Fibroblast of skin of left quadriceps (primary cell): ENCODE measurements around the gene TBL1X.

ENCODE experiments used
- DNase-seq, 2 experiments: peaks; one replicate each; pipeline ENCODE4 v3.0.0-alpha.2; 2013; ENCODE audit warnings: low read depth in 2 of 2

The TBL1X gene

GRCh38 chrX:9664224-9664623, 199.4 kb downstream of the TBL1X start:
- no peak for DNase-seq

GRCh38 chrX:9665113-9665512, 200.3 kb downstream of the TBL1X start:
- DNase-seq: no peak

GRCh38 chrX:9668537-9668936, 203.7 kb downstream of the TBL1X start:
- DNase-seq: peak in 1 of 2 experiments; percentile 31

- no peak for DNase-seq
Measured at GRCh38 chrX:9670136-9670814, 205.4 kb downstream of the TBL1X start.

GRCh38 chrX:9671998-9672397, 207.1 kb downstream of the TBL1X start:
- DNase-seq: no peak

GRCh38 chrX:9676306-9676705, 211.4 kb downstream of the TBL1X start:
- no peak for DNase-seq

GRCh38 chrX:9676738-9677097, 211.9 kb downstream of the TBL1X start:
- DNase-seq: no peak

GRCh38 chrX:9677098-9677739, 212.4 kb downstream of the TBL1X start:
- DNase-seq: no peak

- no peak for DNase-seq
Measured at GRCh38 chrX:9678215-9678965, 213.5 kb downstream of the TBL1X start.

- DNase-seq: no peak
Measured at GRCh38 chrX:9681011-9681410, 216.2 kb downstream of the TBL1X start.

- DNase-seq: no peak
Measured at GRCh38 chrX:9681422-9681821, 216.6 kb downstream of the TBL1X start.

- DNase-seq: no peak
Measured at GRCh38 chrX:9682456-9682855, 217.6 kb downstream of the TBL1X start.

- DNase-seq: no peak
Measured at GRCh38 chrX:9682861-9683260, 218.0 kb downstream of the TBL1X start.

- DNase-seq: no peak
Measured at GRCh38 chrX:9683350-9683749, 218.5 kb downstream of the TBL1X start.

- no peak for DNase-seq
Measured at GRCh38 chrX:9687899-9688298, 223.0 kb downstream of the TBL1X start.

GRCh38 chrX:9688833-9689232, 224.0 kb downstream of the TBL1X start:
- no peak for DNase-seq

- DNase-seq: no peak
Measured at GRCh38 chrX:9690046-9690445, 225.2 kb downstream of the TBL1X start.

GRCh38 chrX:9693307-9694001, 228.6 kb downstream of the TBL1X start:
- DNase-seq: no peak

GRCh38 chrX:9698576-9698975, 233.7 kb downstream of the TBL1X start:
- no peak for DNase-seq

- no peak for DNase-seq
Measured at GRCh38 chrX:9700555-9700954, 235.7 kb downstream of the TBL1X start.

- no peak for DNase-seq
Measured at GRCh38 chrX:9701790-9702189, 236.9 kb downstream of the TBL1X start.

- DNase-seq: no peak
Measured at GRCh38 chrX:9703406-9703805, 238.5 kb downstream of the TBL1X start.
